Measurements from ENCODE around the gene CENPVL3. TPM values are rescaled to one million over a fixed set of nuclear protein-coding genes. Genes with fewer than 3 reads are reported as not detected.
"Not testable (repeated sequence)": the region's sequence is repeated elsewhere in the genome, so short reads cannot be mapped to it uniquely, and the experiment has no call there.

Gene CENPVL3
- total and polyA plus RNA-seq, 2 of the 8 experiments (the other 6 are each of a cell fraction or from before 2014, with no cell fraction given), result 5.0 to 15.6 TPM

GRCh38 chrX:51636511-51636910 is 17.8 kb upstream of the CENPVL3 start:
- H3K9ac ChIP-seq (replicated peaks in 1 of 4; ENCODE audit: extremely low read depth in 1 of 4, low read depth in 3 of 4, low read length in 3 of 4); H2AK5ac ChIP-seq (ENCODE audit: low read depth, low read length); H4K8ac ChIP-seq (ENCODE audit: extremely low read depth, insufficient read depth, low read length); H3K56ac ChIP-seq (replicated peaks; ENCODE audit: insufficient read length, low read depth, low read length); H3K4me1 ChIP-seq (replicated peaks in 1 of 4; ENCODE audit: control insufficient read depth in 3 of 4, insufficient read depth in 4 of 4, low read length in 3 of 4); H3K14ac ChIP-seq (ENCODE audit: insufficient read length); H3K4ac ChIP-seq (replicated peaks; ENCODE audit: insufficient read length, low read depth, low read length); H3K4me2 ChIP-seq (ENCODE audit: insufficient read depth in 1 of 2, low read depth in 2 of 2, low read length in 2 of 2); H3K23ac ChIP-seq (ENCODE audit: insufficient read length); DNase-seq (ENCODE audit: low read depth in 1 of 2, low spot score in 2 of 2); H2BK120ac ChIP-seq (replicated peaks; ENCODE audit: low read depth, low read length); POLR2A ChIA-PET (ENCODE audit: partially characterized antibody); H3K18ac ChIP-seq (ENCODE audit: extremely low read depth, low read length); H4K91ac ChIP-seq (replicated peaks; ENCODE audit: insufficient read length, low read length); H4K5ac ChIP-seq (ENCODE audit: insufficient read length, low read depth, low read length); H3K27me3 ChIP-seq (replicated peaks in 1 of 4; ENCODE audit: control insufficient read depth in 3 of 4, extremely low read depth in 1 of 4, insufficient read depth in 3 of 4, low read length in 3 of 4); H3K23me2 ChIP-seq (ENCODE audit: low read depth, low read length); H3K9me3 ChIP-seq (ENCODE audit: insufficient read depth in 2 of 2, low read depth in 1 of 2, low read length in 1 of 2); H3K36me3 ChIP-seq (ENCODE audit: control insufficient read depth in 2 of 4, insufficient read depth in 4 of 4, low read length in 3 of 4); H2BK5ac ChIP-seq (ENCODE audit: low read depth, low read length); H2BK12ac ChIP-seq (ENCODE audit: low read depth, low read length); H2BK15ac ChIP-seq (ENCODE audit: low read length); H3K4me3 ChIP-seq (ENCODE audit: extremely low read depth in 1 of 4, insufficient read depth in 2 of 4, low read depth in 3 of 4, low read length in 4 of 4); H4K20me1 ChIP-seq (replicated peaks in 1 of 2; ENCODE audit: control insufficient read depth in 1 of 2, insufficient read depth in 2 of 2, low read length in 2 of 2); H2BK20ac ChIP-seq (ENCODE audit: low read length); H3K79me1 ChIP-seq (ENCODE audit: low read depth, low read length); H2AFZ ChIP-seq (ENCODE audit: low read length); H3K27ac ChIP-seq (ENCODE audit: low read depth, low read length); H3K79me2 ChIP-seq (ENCODE audit: control insufficient read depth in 1 of 2, insufficient read depth in 2 of 2, low read length in 2 of 2); FAIRE-seq: not testable (repeated sequence)
- WGBS, 2 experiments (ENCODE audit: extremely low coverage in 1 of 2, insufficient coverage in 1 of 2, insufficient read length in 1 of 2, insufficient replicate concordance in 2 of 2, low coverage in 1 of 2, low lambda C conversion rate in 2 of 2, missing lambda C conversion rate in 1 of 2), result 91% methylated on average over 7 of the region's 7 CpGs; no CpG with 5 or more reads in 1 of the 2 experiments
- CTCF ChIA-PET (ENCODE audit: partially characterized antibody), result interaction anchor here (1.0 to 1.3 kb wide), 2 partner anchors 22 to 262 kb away, joined by 3 read pairs; no protein-coding TSS in a partner anchor

All from H1 (cell line).